DOHH2 (cell line): ENCODE results near the gene RNU1-3.

Experiments used
- H3F3A ChIP-seq: fragments of 200-600 bp; sonication (generic), shearing (Covaris generic); 2 replicates; pipeline ENCODE4 v1.6.0; 2016; ENCODE audit warnings: antibody characterized with exemption, mild to moderate bottlenecking; ENCODE audit not compliant: control insufficient read depth, insufficient read depth
- H3K27ac ChIP-seq: fragments of 200-600 bp; sonication (generic); 2 replicates; pipeline ENCODE4 v1.5.1; 2014; ENCODE audit warnings: low read depth, mild to moderate bottlenecking, low read length, moderate library complexity
- H3K27me3 ChIP-seq: fragments of 200-600 bp; sonication (generic); 2 replicates; pipeline ENCODE4 v1.6.1; 2014; ENCODE audit warnings: mild to moderate bottlenecking, low read length, mixed read lengths; ENCODE audit not compliant: control insufficient read depth
- H3K36me3 ChIP-seq: fragments of 200-600 bp; sonication (generic); 2 replicates; pipeline ENCODE4 v1.6.1; 2014; ENCODE audit warnings: mild to moderate bottlenecking, low read length, moderate library complexity, mixed read lengths; ENCODE audit not compliant: control insufficient read depth
- H3K4me1 ChIP-seq: fragments of 200-600 bp; sonication (generic); 2 replicates; pipeline ENCODE4 v1.6.1; 2014; ENCODE audit warnings: mild to moderate bottlenecking, low read length, mixed read lengths; ENCODE audit not compliant: control insufficient read depth
- H3K4me2 ChIP-seq: fragments of 200-600 bp; sonication (generic); 2 replicates; pipeline ENCODE4 v1.6.0; 2014; ENCODE audit warnings: mild to moderate bottlenecking, low read length, moderate library complexity
- H3K4me3 ChIP-seq: fragments of 200-600 bp; sonication (generic); 2 replicates; pipeline ENCODE4 v1.5.1; 2014; ENCODE audit warnings: mild to moderate bottlenecking, low read length, mixed read lengths
- H3K79me2 ChIP-seq: fragments of 200-600 bp; sonication (generic); 2 replicates; pipeline ENCODE4 v1.6.1; 2014; ENCODE audit warnings: mild to moderate bottlenecking, low read length, mixed read lengths; ENCODE audit not compliant: control insufficient read depth
- H3K9me2 ChIP-seq: fragments of 200-600 bp; sonication (generic); replicated peaks from 2 replicates; pipeline ENCODE4 v1.6.1; 2014; ENCODE audit warnings: mild to moderate bottlenecking, low read length, mixed read lengths; ENCODE audit not compliant: control insufficient read depth
- H3K9me3 ChIP-seq: fragments of 200-600 bp; sonication (generic); 2 replicates; pipeline ENCODE4 v1.6.1; 2014; ENCODE audit warnings: antibody characterized with exemption, low read length, mixed read lengths; ENCODE audit not compliant: control insufficient read depth, insufficient read depth
- H4K20me1 ChIP-seq: fragments of 200-600 bp; sonication (generic); 2 replicates; pipeline ENCODE4 v1.6.0; 2014; ENCODE audit warnings: low read depth, mild to moderate bottlenecking, antibody characterized with exemption, low read length, moderate library complexity; ENCODE audit not compliant: control insufficient read depth, insufficient read depth
- CTCF ChIP-seq: fragments of 200-600 bp; sonication (generic); IDR thresholded peaks from one replicate; pipeline ENCODE4 v1.5.1; 2014; ENCODE audit warnings: antibody characterized with exemption, mild to moderate bottlenecking, low read depth, low read length; ENCODE audit not compliant: poor library complexity, severe bottlenecking
- EZH2phosphoT487 ChIP-seq: fragments of 200-600 bp; sonication (generic); IDR thresholded peaks from 2 replicates; pipeline ENCODE4 v1.6.1; 2017; ENCODE audit warnings: borderline replicate concordance, mild to moderate bottlenecking, antibody characterized with exemption, low read length, moderate library complexity, mixed read lengths

RNU1-3 gene

GRCh38 chr1:16617114-16617631 lies 49.6 kb downstream of the RNU1-3 start:
- no peaks in the 10 kb centered on the region for H3K9me3 ChIP-seq
- peaks cover 16% of the 10 kb centered on the region for H3F3A ChIP-seq

More at GRCh38 chr1:16617114-16617631, 49.6 kb downstream of the RNU1-3 start:
- H3K4me3 ChIP-seq, result no peak overlapping the region
- peaks cover 6% of the 10 kb centered on the region; the same call in 1 of the 2 replicates for H3K36me3 ChIP-seq
- H4K20me1 ChIP-seq, result no peaks in the 10 kb centered on the region
- peaks cover 18% of the 10 kb centered on the region for H3K4me1 ChIP-seq
- peaks cover 17% of the 10 kb centered on the region for H3K27me3 ChIP-seq
- H3K27ac ChIP-seq, result no peak overlapping the region
- H3K9me2 ChIP-seq, result no peaks in the 10 kb centered on the region
- H3K79me2 ChIP-seq, result peaks cover 3% of the 10 kb centered on the region
- TF ChIP-seq EZH2phosphoT487 (no peak), CTCF (no peak)
- H3K4me2 ChIP-seq, result no peak overlapping the region
